Stomach (tissue), 9 donors: ENCODE results near the gene RPL39L. TPM values are rescaled to one million over a fixed set of nuclear protein-coding genes. Genes with fewer than 3 reads are reported as not detected.
"Not testable (repeated sequence)": the region's sequence is repeated elsewhere in the genome, so short reads cannot be mapped to it uniquely, and the experiment has no call there.

ENCODE experiments used
- DNase-seq, 2 donors: peaks; one replicate each; pipeline versions ENCODE4 v3.0.0 to v3.0.0-alpha.2; 2013 to 2019
- H3K27ac ChIP-seq, 5 donors: fragments of 200-600 bp in 4 of 5; sonication (generic) in 4 of 5; one replicate each; pipeline ENCODE4 v1.5.1; 2013 to 2019; ENCODE audit warnings: mild to moderate bottlenecking in 1 of 5, moderate library complexity in 1 of 5
- H3K27me3 ChIP-seq, 3 donors: fragments of 200-600 bp; sonication (generic); one replicate each; pipeline ENCODE4 v1.5.1; 2017 to 2019; ENCODE audit warnings: mixed run types in 1 of 3
- H3K36me3 ChIP-seq, 4 donors: fragments of 200-600 bp; sonication (generic); 1 replicate in 3 of 4; 2 replicates in 1 of 4; pipeline ENCODE4 v1.5.1; 2016 to 2019
- H3K4me1 ChIP-seq, 4 donors: fragments of 200-600 bp; sonication (generic); one replicate each; pipeline ENCODE4 v1.5.1; 2016 to 2019
- H3K4me3 ChIP-seq, 4 donors: fragments of 200-600 bp; sonication (generic) in 3 of 4; one replicate each; pipeline ENCODE4 v1.5.1; 2016 to 2019; ENCODE audit warnings: mild to moderate bottlenecking in 1 of 4
- H3K9me3 ChIP-seq, 4 donors: fragments of 200-600 bp; sonication (generic); one replicate each; pipeline ENCODE4 v1.5.1; 2016 to 2019
- CTCF ChIP-seq, 7 experiments: fragments of 450-650 bp in 4 of 7; fragments of 200-600 bp in 3 of 7; sonication (generic) in 3 of 7; IDR thresholded peaks; one replicate each; pipeline ENCODE4 v1.5.1; 2016 to 2019; ENCODE audit warnings: antibody characterized with exemption in 7 of 7, control low read depth in 2 of 7, mild to moderate bottlenecking in 1 of 7
- EP300 ChIP-seq: sonication (generic); formaldehyde crosslinking; IDR thresholded peaks from one replicate; pipeline ENCODE4 v1.6.1; 2017; ENCODE audit warnings: antibody characterized with exemption
- POLR2A ChIP-seq, 4 donors: fragments of 450-650 bp; IDR thresholded peaks; one replicate each; pipeline ENCODE4 v1.6.1; 2016; ENCODE audit warnings: antibody characterized with exemption in 4 of 4, control low read depth in 2 of 4, mild to moderate bottlenecking in 1 of 4, moderate library complexity in 1 of 4
- POLR2AphosphoS5 ChIP-seq, 3 donors: sonication (generic); formaldehyde crosslinking; IDR thresholded peaks; one replicate each; pipeline ENCODE4 v1.6.1; 2016; ENCODE audit warnings: antibody characterized with exemption in 3 of 3
- WGBS, 5 donors: extraction: QIAGEN DNeasy Blood & Tissue Kit in 3 of 5; methylation state at CpG; one replicate each; pipeline versions ENCODE4 v1.1.5 to v1.1.7; 2013 to 2018; 5-methylcytosine and 5-hydroxymethylcytosine counted together
- intact Hi-C: fragments of 100-400 bp; cut with DNase I; formaldehyde crosslinking; loops from one replicate; pipeline ENCODE4 v1.15.1; 2023; ENCODE audit warnings: low total_unique reads
- polyA plus RNA-seq, 3 donors: library from polyadenylated mRNA; stranded (reverse); fragments of 200-250 nt; gene quantifications; one replicate each; pipeline ENCODE4 v1.2.3, GENCODE V29; 2013
- total RNA-seq, 5 donors: library from RNA; depleted of rRNA; stranded (reverse); fragments of >200 nt; gene quantifications; one replicate each; pipeline versions ENCODE4 v1.1.0 to v1.2.3, GENCODE V29; 2014 to 2016
- donor health status: healthy with polysubstance abuse.
- donor health status: Bipolar disorder and iron deficiency.
- donor health status: healthy.

RPL39L gene
- total and polyA plus RNA-seq, 8 donors: 2.0 to 13.7 (median 4.8) TPM; not detected in 1

- no peak for DNase-seq
- TF ChIP-seq CTCF (IDR thresholded peaks at IDR 0.05): no peak
- TF ChIP-seq POLR2AphosphoS5 (IDR thresholded peaks at IDR 0.05): no peak
- no peak for TF ChIP-seq POLR2A (IDR thresholded peaks at IDR 0.05)
- TF ChIP-seq EP300: no peak
- Histone ChIP-seq H3K27ac (peak overlapping the region in 1 of 5 donors; percentile 48), H3K27me3 (no peaks in the 10 kb centered on the region), H3K4me1 (peaks cover 0 to 16% (median 9%) of the 10 kb centered on the region in 4 donors), H3K4me3 (no peak overlapping the region), H3K9me3 (no peaks in the 10 kb centered on the region), H3K36me3 (no peaks in the 10 kb centered on the region)
- intact Hi-C loops: no loop called here
- WGBS, 5 donors: 93 to 100% (median 94%) methylated on average over 2 of the region's 2 CpGs
These were observed 33.6 kb upstream of the RPL39L start for GRCh38 chr3:187172929-187173328.

- H3K27me3 ChIP-seq, H3K4me3 ChIP-seq, intact Hi-C loops, H3K36me3 ChIP-seq, DNase-seq, H3K9me3 ChIP-seq, H3K27ac ChIP-seq: not testable (repeated sequence)
- H3K4me1 ChIP-seq: peaks cover 0 to 17% (median 11%) of the 10 kb centered on the region in 4 donors
- WGBS, 5 donors: 79 to 95% (median 90%) methylated on average over 5 of the region's 5 CpGs
These were observed 31.6 kb upstream of the RPL39L start for GRCh38 chr3:187170911-187171310.

GRCh38 chr3:187169231-187169960 lies 30.1 kb upstream of the RPL39L start:
- no peak for DNase-seq
- Histone ChIP-seq H3K27me3 (no peaks in the 10 kb centered on the region), H3K36me3 (no peaks in the 10 kb centered on the region), H3K9me3 (no peaks in the 10 kb centered on the region), H3K4me3 (no peak overlapping the region), H3K27ac (no peak overlapping the region), H3K4me1 (peaks cover 0 to 22% (median 10%) of the 10 kb centered on the region in 4 donors)
- 76 to 92% (median 81%) methylated on average over 2 of the region's 2 CpGs for WGBS, 5 donors
- TF ChIP-seq POLR2AphosphoS5 (IDR thresholded peaks at IDR 0.05) (no peak), CTCF (IDR thresholded peaks at IDR 0.05) (no peak), POLR2A (IDR thresholded peaks at IDR 0.05) (no peak)
- intact Hi-C loops: no loop called here

- intact Hi-C loops: no loop called here
- 71 to 87% (median 83%) methylated on average over 5 of the region's 5 CpGs for WGBS, 5 donors
- no peak overlapping the region for H3K27ac ChIP-seq
- H3K4me1 ChIP-seq: peaks cover 0 to 11% (median 2%) of the 10 kb centered on the region in 4 donors
- DNase-seq: no peak
- no peak overlapping the region for H3K4me3 ChIP-seq
- H3K27me3 ChIP-seq: no peaks in the 10 kb centered on the region
- no peaks in the 10 kb centered on the region for H3K36me3 ChIP-seq
- no peak for TF ChIP-seq POLR2A (IDR thresholded peaks at IDR 0.05)
- no peak for TF ChIP-seq POLR2AphosphoS5 (IDR thresholded peaks at IDR 0.05)
- TF ChIP-seq EP300: no peak
- TF ChIP-seq CTCF (IDR thresholded peaks at IDR 0.05): no peak
- no peaks in the 10 kb centered on the region for H3K9me3 ChIP-seq
These were observed 28.5 kb upstream of the RPL39L start for GRCh38 chr3:187167777-187168176.

- intact Hi-C loops: no loop called here
- Histone ChIP-seq H3K27ac (no peak overlapping the region), H3K9me3 (no peaks in the 10 kb centered on the region), H3K4me1 (peaks cover 0 to 11% (median 2%) of the 10 kb centered on the region in 4 donors), H3K27me3 (no peaks in the 10 kb centered on the region), H3K4me3 (no peak overlapping the region), H3K36me3 (no peaks in the 10 kb centered on the region)
- 83 to 88% (median 87%) methylated on average over 8 of the region's 8 CpGs for WGBS, 5 donors
- TF ChIP-seq CTCF (IDR thresholded peaks at IDR 0.05): no peak
- TF ChIP-seq EP300: no peak
- no peak for TF ChIP-seq POLR2A (IDR thresholded peaks at IDR 0.05)
- TF ChIP-seq POLR2AphosphoS5 (IDR thresholded peaks at IDR 0.05): no peak
- DNase-seq: no peak
These were observed 27.5 kb upstream of the RPL39L start for GRCh38 chr3:187166750-187167149.
